ENCODE results near the gene MPST.
A peak's percentile ranks its signal among the peaks of the same experiment; 100 is the strongest.

Gene MPST

GRCh38 chr22:37046589-37046988 lies 27.0 kb downstream of the MPST start:
- DNase-seq = no peak

- DNase-seq = no peak
These were observed 27.5 kb downstream of the MPST start for GRCh38 chr22:37047006-37047405.

- DNase-seq = peak; percentile 35
These were observed 28.6 kb downstream of the MPST start for GRCh38 chr22:37048133-37048532.

GRCh38 chr22:37049224-37049623 lies 29.7 kb downstream of the MPST start:
- no peak for DNase-seq

- DNase-seq = no peak
These were observed 31.4 kb downstream of the MPST start for GRCh38 chr22:37050913-37051312.

GRCh38 chr22:37051391-37052385 lies 32.1 kb downstream of the MPST start, which contains the start of gene KCTD17:
TSS of gene KCTD17 (plus strand) at chr22:37051742. CDS start at chr22:37051761, 19 bp downstream.
- peak; percentile 79 for DNase-seq

GRCh38 chr22:37052386-37053309 lies 33.1 kb downstream of the MPST start:
- no peak for DNase-seq

GRCh38 chr22:37053310-37054055 lies 33.9 kb downstream of the MPST start:
- no peak for DNase-seq

GRCh38 chr22:37054056-37054395 lies 34.5 kb downstream of the MPST start:
- DNase-seq = no peak

GRCh38 chr22:37054600-37055365 lies 35.2 kb downstream of the MPST start:
- no peak for DNase-seq

- no peak for DNase-seq
These were observed 36.7 kb downstream of the MPST start for GRCh38 chr22:37056246-37056645.

GRCh38 chr22:37057226-37057625 lies 37.7 kb downstream of the MPST start:
- no peak for DNase-seq

GRCh38 chr22:37057796-37058510 lies 38.4 kb downstream of the MPST start:
- no peak for DNase-seq

- no peak for DNase-seq
These were observed 39.6 kb downstream of the MPST start for GRCh38 chr22:37058917-37059701.

GRCh38 chr22:37059876-37060449 lies 40.4 kb downstream of the MPST start:
- DNase-seq = no peak

GRCh38 chr22:37060801-37061610 lies 41.5 kb downstream of the MPST start:
- no peak for DNase-seq

- no peak for DNase-seq
These were observed 42.3 kb downstream of the MPST start for GRCh38 chr22:37061611-37062375.

GRCh38 chr22:37062376-37062675 lies 42.8 kb downstream of the MPST start:
- no peak for DNase-seq

Data from EL (cell line).